ENCODE measurements around the gene ZNF319. TPM values are rescaled to one million over a fixed set of nuclear protein-coding genes. Genes with fewer than 3 reads are reported as not detected.
A peak's percentile ranks its signal among the peaks of the same experiment; 100 is the strongest.

Gene ZNF319
- total and polyA plus RNA-seq, 2 of the 13 experiments (the other 11 are each of a cell fraction or from before 2014, with no cell fraction given), result 2.4 to 3.6 TPM

DNA sequence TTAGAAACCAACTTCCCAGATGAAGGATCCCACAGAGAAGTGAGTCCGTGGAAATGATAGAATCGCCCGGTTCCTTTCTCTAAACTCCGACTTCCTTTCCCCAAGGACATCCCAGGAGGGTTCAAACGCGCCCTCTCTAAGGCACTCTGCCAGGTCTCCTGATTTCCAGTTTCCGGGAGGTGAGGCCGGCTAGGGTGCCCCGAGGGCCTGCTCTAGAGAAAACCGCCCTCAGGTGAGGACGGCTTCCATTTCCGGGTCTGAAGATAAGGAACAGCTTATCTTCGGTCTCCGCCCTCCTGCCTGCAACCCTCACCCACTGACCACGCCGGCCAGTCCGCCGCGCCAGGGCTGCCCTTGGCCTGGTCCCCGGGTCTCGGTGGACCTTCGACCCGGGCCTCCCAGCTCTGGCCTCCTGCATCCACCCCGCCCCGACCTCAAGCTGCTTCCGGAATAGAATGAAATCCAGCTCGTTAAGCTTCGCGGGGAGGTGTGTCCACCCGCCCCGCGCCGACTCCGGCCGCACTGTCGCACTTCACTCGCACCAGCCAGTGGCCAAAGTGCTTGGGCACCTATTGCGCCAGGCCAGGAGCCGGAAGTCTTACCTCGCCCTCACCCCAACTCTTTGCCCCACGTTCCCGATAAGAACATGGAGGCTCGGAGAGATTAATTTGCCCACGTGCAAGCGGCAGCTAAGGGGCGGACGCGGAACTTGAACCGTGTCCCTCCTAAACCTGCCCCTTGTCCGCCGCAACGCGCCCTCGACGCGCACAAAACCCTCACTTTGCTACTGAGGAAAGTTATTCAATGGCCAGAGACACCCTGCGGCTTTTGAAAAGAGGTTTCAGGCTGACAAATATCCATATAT lies 24.2 kb upstream of the ZNF319 start (continued):
- TF ChIP-seq ZNF383 (CRISPR knock-in tag; IDR thresholded peaks at IDR 0.05; ENCODE audit: borderline replicate concordance) (no peak), ATRX (CRISPR knock-in tag; IDR thresholded peaks at IDR 0.05; ENCODE audit: borderline replicate concordance) (no peak), ZNF232 (CRISPR knock-in tag; IDR thresholded peaks at IDR 0.05; ENCODE audit: borderline replicate concordance) (no peak), ZEB1 (IDR thresholded peaks at IDR 0.05; ENCODE audit: insufficient replicate concordance, low read depth) (peak; percentile 76), ZNF224 (CRISPR knock-in tag; IDR thresholded peaks at IDR 0.05) (peak; percentile 71), MTF2 (CRISPR knock-in tag; IDR thresholded peaks at IDR 0.05; ENCODE audit: borderline replicate concordance) (no peak; the same call in 1 of the 2 replicates), ZNF788 (CRISPR knock-in tag; IDR thresholded peaks at IDR 0.05; ENCODE audit: borderline replicate concordance) (peak; percentile 80; the same call in 1 of the 2 replicates), ZNF430 (CRISPR knock-in tag; IDR thresholded peaks at IDR 0.05) (peak; percentile 95), ZNF761 (CRISPR knock-in tag; conservative IDR thresholded peaks at IDR 0.05) (peak; percentile 92), KMT2A (CRISPR knock-in tag; IDR thresholded peaks at IDR 0.05) (peak; percentile 71), AGO1 (IDR thresholded peaks at IDR 0.05; ENCODE audit: low read depth, low read length, poor library complexity, severe bottlenecking) (no peak), RBFOX2 (IDR thresholded peaks at IDR 0.05; ENCODE audit: low read depth, low read length) (peak; percentile 81), ZNF747 (CRISPR knock-in tag; IDR thresholded peaks at IDR 0.05; ENCODE audit: borderline replicate concordance) (peak; percentile 59), ZNF790 (CRISPR knock-in tag; IDR thresholded peaks at IDR 0.05; ENCODE audit: borderline replicate concordance) (no peak), DR1 (CRISPR knock-in tag; IDR thresholded peaks at IDR 0.05) (peak; percentile 75), HMG20B (CRISPR knock-in tag; conservative IDR thresholded peaks at IDR 0.05) (peak; percentile 75; the same call in 1 of the 2 replicates), PCBP2 (optimal IDR thresholded peaks at IDR 0.05; ENCODE audit: low read depth, low read length, poor library complexity, severe bottlenecking) (no peak), HOXA5 (CRISPR knock-in tag; IDR thresholded peaks at IDR 0.05) (peak; percentile 97), HNRNPLL (IDR thresholded peaks at IDR 0.05; ENCODE audit: low read depth, low read length, poor library complexity, severe bottlenecking) (peak; percentile 88), MTF1 (CRISPR knock-in tag; IDR thresholded peaks at IDR 0.05) (no peak; the same call in 1 of the 2 replicates)
- TF ChIP-seq, protein P1, sequence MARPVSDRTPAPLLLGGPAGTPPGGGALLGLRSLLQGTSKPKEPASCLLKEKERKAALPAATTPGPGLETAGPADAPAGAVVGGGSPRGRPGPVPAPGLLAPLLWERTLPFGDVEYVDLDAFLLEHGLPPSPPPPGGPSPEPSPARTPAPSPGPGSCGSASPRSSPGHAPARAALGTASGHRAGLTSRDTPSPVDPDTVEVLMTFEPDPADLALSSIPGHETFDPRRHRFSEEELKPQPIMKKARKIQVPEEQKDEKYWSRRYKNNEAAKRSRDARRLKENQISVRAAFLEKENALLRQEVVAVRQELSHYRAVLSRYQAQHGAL (CRISPR knock-in tag; IDR thresholded peaks at IDR 0.05; ENCODE audit: not compliant biosample characterization), result no peak
- TF ChIP-seq, protein P2, sequence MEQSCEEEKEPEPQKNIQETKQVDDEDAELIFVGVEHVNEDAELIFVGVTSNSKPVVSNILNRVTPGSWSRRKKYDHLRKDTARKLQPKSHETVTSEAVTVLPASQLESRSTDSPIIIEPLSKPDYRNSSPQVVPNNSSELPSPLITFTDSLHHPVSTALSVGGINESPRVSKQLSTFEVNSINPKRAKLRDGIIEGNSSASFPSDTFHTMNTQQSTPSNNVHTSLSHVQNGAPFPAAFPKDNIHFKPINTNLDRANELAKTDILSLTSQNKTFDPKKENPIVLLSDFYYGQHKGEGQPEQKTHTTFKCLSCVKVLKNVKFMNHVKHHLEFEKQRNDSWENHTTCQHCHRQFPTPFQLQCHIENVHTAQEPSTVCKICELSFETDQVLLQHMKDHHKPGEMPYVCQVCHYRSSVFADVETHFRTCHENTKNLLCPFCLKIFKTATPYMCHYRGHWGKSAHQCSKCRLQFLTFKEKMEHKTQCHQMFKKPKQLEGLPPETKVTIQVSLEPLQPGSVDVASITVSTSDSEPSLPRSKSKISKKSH (CRISPR knock-in tag; IDR thresholded peaks at IDR 0.05; ENCODE audit: borderline replicate concordance), result no peak
- TF ChIP-seq, protein P3, sequence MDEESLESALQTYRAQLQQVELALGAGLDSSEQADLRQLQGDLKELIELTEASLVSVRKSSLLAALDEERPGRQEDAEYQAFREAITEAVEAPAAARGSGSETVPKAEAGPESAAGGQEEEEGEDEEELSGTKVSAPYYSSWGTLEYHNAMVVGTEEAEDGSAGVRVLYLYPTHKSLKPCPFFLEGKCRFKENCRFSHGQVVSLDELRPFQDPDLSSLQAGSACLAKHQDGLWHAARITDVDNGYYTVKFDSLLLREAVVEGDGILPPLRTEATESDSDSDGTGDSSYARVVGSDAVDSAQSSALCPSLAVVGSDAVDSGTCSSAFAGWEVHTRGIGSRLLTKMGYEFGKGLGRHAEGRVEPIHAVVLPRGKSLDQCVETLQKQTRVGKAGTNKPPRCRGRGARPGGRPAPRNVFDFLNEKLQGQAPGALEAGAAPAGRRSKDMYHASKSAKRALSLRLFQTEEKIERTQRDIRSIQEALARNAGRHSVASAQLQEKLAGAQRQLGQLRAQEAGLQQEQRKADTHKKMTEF (CRISPR knock-in tag; IDR thresholded peaks at IDR 0.05), result peak; percentile 96
- TF ChIP-seq, protein P4, sequence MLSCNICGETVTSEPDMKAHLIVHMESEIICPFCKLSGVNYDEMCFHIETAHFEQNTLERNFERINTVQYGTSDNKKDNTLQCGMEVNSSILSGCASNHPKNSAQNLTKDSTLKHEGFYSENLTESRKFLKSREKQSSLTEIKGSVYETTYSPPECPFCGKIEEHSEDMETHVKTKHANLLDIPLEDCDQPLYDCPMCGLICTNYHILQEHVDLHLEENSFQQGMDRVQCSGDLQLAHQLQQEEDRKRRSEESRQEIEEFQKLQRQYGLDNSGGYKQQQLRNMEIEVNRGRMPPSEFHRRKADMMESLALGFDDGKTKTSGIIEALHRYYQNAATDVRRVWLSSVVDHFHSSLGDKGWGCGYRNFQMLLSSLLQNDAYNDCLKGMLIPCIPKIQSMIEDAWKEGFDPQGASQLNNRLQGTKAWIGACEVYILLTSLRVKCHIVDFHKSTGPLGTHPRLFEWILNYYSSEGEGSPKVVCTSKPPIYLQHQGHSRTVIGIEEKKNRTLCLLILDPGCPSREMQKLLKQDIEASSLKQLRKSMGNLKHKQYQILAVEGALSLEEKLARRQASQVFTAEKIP (CRISPR knock-in tag; IDR thresholded peaks at IDR 0.05; ENCODE audit: borderline replicate concordance), result no peak
